GM19452 (cell line): ENCODE results near the gene MALSU1.
"Not testable (repeated sequence)": the region's sequence is repeated elsewhere in the genome, so short reads cannot be mapped to it uniquely, and the experiment has no call there.

ENCODE experiments used
- ATAC-seq: cut with Tn5 transposase; IDR thresholded peaks from one replicate; pipeline ENCODE4 v1.9.1; 2021; ENCODE audit not compliant: unreplicated experiment

Gene MALSU1

DNA sequence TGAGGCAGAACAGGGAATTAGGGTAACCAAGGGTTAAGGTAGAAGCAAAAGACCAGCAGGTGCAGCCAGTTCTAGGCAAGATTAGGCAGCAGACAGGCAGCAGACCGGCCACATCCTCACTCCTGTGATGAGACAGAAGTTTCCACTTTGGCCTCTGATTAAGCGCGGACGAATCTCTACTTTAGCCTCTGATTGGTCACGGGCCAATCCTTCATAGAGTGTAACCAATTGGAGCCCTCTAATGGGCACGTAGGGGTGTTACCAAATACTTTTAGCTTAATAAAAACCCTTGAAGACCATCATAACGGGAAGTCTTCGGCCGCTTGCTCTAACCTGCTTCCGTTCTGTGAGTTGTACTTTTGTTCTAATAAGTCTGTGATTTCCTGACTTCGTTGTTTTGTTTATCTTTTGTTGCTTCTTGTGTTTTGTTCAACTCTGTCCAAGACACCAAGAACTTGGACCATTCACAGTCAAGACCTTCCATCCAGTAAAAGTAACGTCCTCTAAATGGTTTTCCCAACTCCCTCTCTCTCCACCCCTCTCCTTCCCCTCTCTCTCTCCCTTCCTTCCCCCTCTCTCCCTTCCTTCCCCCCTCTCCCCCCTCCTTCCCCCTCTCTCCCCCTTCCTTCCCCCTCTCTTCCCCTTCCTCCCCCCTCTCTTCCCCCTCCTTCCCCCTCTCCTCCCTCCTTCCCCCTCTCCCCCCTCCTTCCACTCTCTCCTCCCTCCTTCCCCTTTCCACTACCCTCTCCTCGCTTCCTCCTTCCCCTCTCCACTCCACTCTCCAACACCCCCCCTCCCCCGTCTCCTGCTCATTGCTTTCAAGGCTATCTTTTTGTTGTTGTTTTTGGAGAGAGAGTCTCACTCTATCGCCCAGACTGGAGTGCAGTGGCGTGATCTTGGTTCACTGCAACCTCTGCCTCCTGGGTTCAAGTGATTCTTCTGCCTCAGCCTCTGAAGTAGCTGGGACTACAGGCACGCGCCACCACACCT, 13.2 kb upstream of the MALSU1 start:
- ATAC-seq: no peak

DNA sequence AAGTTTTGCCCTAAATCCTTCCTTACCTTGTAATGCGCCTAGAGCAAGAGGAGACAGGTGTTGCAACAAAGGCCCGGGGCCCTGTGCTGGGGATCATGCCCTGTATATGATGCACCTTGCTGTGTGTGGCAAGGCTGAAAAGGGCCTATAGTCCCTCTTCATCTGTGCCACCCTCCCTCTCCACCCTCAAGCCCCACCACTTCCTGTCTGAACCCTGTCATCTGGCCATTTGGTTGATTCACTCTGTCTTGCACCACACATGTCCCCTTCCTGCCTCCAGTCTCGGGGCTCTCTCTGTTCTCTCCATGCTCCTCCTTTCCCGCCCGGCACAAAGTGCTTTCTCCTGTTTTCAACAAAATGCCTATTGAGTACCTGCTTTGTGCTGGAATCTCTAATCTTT, 11.5 kb upstream of the MALSU1 start:
- no peak for ATAC-seq

DNA sequence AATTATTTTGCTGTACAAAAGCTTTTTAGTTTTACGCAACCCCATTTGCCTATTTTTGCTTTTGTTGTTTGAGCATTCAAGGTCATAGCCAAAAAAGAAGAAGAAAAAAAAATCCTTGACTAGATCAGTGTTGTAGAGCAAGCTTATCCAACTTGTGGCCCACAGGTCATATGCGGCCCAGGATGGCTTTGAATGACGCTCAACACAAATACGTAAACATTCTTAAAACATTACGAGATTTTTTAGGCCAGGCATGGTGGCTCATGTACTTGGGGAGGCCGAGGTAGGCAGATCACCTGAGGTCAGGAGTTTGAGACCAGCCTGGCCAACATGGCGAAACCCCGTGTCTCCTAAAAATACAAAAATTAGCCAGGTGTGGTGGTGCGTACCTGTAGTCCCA, 8.1 kb upstream of the MALSU1 start:
- ATAC-seq: no peak

DNA sequence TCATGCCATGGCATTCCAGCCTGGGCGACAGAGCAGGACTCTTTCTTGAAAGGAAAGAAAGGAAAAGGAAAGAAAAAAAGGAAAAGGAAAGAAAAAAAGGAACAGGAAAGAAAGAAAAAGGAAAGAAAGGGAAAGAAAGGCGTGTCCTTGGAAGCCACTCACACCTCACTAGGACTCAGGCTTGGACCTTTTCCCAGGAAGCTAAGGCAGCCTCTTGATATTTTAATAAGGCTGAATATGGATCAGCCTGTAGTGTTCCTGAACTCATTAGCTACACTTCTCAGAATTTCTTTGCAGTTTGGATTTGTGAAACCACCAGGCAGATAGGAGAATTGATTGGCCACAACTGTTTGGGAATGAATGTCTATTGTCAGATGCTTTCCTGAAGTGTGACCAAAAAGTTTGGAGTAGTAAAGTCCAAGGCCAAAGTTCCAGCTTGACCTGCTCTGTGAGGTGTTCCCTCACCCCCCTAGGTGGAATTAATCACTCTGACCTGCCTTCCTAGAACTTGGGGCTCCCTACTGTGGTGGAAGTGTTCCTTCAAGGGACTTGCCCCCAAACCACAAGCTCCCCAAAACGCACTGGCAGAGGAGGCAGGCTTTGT, 7.1 kb upstream of the MALSU1 start:
- ATAC-seq: no peak

DNA sequence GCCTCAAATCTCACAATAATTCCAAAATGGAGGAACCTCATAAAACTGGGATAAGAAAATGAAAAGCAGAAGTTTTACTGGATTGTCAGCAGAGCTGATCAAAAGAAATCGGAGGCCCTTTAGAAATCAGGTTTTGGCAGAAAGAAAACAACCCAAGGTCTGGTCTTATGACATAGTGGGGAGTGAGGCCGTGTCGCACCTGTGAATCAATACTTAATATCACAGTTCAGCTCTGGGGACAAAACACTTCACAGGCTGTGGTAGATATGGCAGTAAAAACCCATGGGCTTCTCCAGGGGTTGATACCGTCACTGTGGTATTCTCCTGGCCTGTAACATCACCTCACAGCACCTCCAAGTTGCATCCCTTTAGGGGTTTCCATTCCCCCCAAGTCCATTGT, 6.5 kb upstream of the MALSU1 start:
- ATAC-seq: no peak

DNA sequence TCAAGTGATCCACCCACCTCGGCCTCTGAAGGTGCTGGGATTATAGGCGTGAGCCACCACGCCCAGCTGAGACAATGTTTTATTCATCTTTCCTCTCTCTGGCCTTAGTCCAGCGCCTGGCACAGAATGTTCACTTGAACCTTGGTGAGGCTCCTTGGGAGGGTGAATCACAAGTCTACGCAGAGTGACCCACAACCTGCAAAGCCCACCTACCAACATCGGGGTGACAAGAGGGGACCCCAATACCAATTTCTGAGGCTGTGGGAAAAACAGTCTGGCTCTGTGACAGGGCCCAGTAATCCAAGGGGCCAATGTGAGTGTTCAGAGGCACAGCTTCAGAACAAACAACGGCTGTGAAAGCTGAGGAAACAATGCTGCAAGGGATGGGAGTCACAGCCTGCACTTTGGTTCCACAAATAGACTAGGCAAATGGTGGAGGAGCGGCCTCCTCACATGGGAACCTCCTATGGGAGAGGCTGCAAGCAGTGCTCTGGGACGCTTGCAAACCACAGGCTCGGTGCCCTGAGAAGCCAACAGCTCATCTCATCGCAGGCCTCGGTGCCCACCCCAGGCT, 5.6 kb upstream of the MALSU1 start:
- no peak for ATAC-seq

DNA sequence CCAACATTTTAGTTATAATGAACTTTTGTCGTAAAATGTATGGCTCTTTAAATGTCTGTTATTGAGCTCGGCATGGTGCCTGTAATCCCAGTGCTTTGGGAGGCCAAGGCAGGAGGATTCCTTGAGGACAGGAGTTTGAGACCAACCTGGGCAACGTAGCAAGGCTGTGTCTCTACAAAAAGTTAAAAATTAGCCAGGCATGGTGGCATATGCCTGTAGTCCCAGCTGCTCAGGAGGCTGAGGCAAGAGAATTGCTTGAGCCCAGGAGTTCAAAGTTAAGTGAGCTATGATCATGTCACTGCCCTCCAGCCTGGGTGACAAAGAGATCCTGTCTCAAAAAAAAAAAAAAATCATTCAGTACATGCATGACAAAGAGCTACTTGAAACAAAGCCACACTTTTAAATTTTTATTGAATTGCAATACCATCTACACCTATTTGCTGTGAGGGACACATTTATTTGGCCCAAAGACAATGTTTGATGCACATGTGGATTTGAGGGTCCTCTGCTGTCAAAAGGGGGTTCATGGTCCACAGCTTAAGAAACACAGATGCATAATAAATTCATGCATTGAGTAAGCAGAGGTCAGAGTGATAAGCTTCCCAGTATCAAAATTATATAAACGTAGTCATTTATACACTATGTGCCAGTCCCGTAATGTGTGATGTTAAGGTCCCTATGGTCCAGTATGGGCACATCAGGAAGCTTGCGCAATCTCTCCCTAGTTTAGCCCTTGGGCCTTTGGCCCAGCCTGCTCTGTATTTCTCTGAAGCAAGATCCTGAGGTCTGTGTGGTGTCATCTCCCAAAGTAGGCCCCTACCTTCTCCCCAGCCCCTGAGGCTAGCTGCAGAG, 4.4 kb upstream of the MALSU1 start:
- no peak for ATAC-seq

DNA sequence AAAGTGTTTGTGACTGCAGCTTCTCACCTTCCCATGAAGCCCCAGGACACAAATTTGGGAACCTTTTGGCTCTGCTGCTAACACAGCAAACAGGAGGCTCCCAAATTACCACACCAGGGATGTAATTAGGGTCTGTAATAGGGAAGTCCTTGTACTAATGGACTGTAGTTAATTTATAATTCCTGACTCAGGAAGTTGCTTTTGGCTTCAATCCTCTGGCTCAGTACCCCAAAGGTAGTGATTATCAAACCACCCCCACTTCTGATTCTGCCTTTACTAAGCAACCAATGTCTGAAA, 3.8 kb upstream of the MALSU1 start:
- ATAC-seq: no peak

DNA sequence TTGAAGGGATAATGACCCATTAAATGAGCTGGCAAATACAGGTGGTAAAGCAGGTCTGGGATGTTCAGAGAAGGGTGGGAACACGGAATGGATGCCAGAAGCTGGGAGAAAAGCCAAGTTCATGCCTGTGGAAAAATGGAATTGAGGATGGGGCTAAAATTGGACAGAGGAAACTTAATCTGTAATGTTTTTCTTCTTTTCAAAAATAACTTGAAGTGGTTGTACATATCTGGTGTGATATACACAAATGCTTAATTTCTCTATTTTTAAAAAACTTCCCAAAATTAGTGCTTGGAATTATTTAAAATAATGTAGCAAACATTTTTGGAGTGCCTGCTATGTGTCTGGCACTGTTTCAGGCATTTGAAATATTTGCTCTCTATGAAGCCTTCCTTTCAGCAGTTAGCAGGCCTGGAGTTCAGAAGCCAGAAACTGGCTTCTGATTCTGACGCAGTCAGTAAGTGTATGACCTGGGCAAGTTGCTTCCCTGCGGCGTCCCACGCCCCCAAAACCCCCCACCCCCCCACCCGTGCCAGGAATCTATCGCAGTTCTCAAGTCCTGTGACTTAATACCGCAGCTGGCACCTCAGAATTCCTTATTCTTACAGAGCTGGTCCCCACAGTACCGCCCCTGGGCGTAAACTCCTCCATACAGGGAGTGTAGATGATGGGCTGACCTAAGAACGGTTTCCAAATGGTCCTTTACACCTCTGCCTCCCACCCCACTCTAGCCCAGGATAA, 828 bp upstream of the MALSU1 start:
- ATAC-seq: no peak

DNA sequence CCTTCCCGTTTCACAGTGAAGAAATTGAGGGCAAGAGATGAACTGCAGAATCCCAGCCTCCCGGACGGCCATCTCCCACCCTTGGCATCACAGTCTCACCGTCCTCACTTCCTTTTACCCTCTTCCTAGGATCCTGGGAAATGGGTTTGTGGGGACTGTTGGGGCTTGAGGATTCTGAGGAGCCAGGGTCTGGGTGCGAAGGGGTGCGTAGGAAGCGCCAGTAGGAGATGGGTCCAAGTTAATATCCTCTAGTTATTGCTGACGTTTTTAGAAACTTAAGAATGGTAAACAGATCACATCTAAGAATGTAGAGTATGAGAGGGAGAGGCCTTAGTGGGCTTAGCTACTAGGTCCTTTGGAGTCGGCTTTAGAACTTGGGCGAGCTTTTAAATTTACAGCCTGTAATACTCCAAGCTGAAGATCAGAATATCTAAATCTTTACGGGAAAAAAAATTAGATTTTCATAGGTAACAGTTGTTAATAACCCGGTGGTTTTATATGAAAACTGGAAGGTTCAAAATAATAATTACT, 696 bp downstream of the MALSU1 start:
- no peak for ATAC-seq

DNA sequence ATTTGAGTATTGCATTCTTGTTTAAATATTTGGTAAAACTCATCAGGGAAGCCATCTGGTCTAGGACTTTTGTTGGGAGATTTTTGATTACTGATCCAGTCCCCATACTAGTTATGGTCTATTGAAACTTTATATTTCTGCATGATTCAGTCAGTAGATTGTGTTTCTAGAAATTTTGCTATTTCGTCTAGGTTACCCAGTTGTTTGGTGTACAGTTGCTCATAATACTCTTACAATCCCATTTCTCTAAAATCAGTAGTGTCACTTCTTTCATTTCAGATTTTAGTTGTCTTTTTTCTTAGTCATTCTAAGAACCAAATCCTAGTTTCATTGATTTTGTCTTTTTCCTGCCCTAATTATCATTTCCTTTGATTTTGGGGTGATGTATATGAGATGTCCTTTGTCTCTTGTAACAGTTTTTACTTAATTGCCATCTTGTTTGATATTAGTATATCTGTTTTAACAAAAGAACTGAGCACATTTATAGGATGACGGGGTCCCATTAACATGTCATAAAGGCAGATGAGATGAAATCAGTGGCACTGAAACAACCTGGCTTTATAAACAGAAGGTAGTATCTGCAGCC, 7.9 kb downstream of the MALSU1 start:
- no peak for ATAC-seq

DNA sequence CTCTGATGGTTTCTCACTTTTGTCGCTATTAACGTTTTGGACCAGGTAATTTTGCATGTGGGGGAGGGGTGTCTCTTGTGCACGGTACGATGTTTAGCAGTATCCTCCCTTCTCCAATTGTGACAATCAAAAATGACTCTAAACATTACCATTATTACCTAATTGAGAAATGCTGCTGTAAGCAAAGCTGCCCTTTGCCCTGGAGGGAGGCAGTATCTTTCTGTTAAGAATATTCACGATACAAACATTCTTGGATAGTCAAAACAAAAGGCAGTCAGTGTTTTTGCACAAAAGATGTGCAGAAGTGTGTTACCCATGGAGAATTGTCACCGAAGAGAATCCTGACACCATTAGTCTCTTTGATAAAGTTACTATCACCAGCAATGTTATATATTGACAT, 9.6 kb downstream of the MALSU1 start:
- no peak for ATAC-seq

DNA sequence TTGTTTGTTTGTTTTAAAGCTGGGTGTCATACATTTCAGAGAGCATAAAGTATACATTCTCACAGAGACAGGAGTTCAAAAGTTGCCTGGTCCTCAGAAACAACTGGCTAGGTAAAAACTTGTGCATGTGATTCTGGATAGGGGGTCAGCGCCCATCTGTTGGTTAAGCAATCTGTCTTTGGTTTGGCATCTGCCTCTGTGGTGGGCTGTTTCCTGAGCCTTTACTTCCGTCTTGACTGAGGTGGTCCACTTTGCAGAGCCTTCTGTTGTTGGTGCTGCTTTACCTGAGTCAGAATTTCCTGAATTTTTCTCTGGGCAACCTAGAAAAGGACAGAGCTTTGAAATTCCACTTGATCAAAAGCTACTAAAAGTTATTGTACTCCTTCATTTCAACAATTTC, 13.0 kb downstream of the MALSU1 start:
- ATAC-seq: not testable (repeated sequence)

DNA sequence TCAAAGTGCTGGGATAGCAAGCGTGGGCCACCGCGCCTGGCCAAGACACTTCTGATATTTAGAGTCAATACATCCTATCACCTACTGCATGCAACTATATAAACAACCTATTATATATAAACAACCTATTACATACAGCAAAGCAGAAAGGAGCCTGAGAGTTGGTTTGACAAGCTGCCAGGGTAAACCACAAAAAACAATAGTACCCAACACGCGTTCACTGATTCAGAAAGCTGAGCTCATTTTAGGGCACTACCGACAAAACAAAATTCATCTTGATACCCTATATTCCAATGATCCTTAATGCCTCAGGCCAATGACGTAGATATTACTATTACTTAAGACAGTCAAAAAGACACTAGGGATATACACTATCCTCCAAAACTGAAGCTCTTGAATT, 16.2 kb downstream of the MALSU1 start:
- ATAC-seq: no peak

DNA sequence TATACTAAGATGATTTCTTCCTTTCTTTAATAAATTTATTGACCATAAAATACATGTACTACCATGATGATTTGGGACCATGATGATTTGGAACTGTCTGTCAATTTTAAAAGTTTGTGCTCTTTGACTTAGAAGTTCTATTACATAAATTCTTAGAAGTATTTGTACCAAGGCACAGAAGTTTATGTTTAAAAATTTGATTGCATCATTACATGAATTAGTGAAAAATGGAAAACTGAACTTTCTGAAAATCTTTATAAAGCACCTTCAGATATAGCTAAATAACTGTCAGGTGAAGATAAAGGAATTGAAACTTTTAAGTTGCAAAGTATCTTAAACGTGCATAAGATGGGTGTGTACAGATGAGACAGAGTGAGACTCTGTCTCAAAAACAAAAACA, 32.0 kb downstream of the MALSU1 start:
- ATAC-seq: no peak

DNA sequence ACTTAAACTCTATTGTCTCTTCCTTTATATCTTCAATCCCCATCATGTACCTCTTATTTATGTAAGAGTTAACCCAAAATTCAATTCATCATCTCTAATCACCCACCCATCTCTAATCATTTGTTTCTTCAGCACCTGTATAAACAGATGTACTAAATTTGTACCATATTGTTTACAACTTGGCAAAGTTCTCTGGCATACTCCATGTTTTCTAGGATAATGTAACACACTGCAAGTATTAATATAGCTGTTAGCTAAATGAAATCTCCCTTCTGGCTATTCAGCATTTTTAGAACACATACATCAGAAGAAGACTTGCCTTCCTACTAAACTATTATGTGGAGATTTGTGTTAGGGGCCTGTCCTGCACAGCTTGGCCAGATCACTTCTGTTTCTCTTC, 33.1 kb downstream of the MALSU1 start:
- no peak for ATAC-seq

DNA sequence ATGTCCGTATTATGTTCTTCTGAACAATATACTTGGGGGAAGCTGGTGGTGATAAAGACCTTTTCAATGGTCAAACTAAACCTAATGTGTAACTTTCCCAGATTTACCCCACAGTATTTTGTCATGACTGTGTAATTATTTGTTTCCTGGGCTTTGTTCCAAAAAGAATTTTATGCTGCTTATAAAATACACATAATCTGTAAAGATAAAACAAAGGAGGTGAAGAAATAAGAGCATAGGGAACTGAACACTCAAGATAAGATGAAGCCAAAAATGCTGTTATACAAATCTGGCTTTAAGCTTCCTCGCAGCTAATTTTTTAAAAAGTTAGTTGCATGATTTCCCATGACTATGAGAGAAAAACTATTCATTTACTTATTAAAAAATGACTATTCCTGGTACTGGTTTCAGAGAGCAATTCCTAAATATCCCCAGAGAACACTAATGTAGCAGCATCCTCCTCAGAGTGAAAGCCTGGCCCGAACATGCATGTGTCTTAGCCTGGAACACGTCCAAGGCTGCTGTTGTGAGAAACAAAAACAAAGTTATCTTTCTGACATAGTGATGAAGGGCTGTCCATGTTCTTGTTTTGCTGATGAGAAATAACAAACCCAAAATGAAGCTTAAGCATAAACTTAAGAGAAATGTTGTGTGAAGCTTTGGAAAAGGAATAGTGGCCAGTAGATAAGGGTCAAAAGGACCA, 33.9 kb downstream of the MALSU1 start:
- no peak for ATAC-seq

DNA sequence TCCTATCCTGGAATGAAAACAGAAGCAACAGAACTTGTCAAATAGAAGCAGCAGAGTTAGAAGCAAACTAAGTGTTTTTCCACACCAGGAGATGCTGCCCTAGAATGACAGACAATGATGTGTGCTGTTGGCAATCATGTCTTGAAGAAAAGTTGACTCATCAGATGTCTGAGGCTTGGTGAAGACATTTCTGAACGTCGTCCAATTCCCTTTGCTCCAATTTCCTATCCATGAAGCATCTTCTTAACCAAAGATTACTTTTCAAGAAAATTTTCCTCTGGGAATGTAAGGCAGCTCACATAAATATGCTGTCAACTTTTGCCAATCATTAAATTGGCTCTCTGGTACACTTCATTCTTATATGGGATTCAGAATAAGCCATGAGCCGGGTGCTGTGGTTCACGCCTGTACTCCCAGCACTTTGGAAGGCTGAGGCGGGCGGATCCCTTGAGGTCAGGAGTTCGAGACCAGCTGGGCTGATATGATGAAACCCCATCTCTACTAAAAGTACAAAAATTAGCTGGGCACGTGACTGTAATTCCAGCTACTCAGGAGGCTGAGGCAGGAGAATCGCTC, 34.6 kb downstream of the MALSU1 start:
- no peak for ATAC-seq

DNA sequence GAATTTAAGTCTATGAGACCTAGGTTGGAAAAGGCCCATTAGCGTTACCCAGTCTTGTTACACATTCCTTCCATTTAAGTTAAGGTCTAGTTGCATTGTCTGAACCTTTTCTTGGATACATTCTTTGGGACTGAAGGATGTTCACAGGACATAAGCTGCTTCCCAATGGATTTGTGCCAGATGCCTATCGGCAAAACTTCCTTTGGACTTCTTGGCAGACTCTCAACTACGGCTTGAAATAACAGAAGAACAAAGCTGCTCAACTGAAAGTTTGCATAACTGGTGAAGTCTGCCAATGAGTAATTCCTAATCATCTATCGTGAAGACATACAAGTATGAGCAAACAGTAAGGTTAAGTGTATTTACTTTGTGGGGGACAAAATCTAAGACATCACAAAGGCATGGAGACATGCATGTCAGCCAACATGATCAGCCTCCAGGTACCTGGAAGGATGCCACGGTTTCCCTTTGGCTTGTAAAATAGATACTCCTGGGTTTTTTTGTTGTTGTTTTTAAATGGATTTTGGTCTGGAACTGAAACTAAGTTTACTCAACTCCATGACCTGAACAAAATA, 35.4 kb downstream of the MALSU1 start:
- no peak for ATAC-seq
